H1 (cell line): Measurements from ENCODE around the gene MPPE1. TPM values are rescaled to one million over a fixed set of nuclear protein-coding genes. Genes with fewer than 3 reads are reported as not detected.

ENCODE experiments used
- CTCF ChIA-PET: fragments of 300-600 bp; sonication (Branson Sonifier 250); formaldehyde crosslinking; loops from one replicate; lab custom pipeline; 2021; ENCODE audit not compliant: partially characterized antibody; lab: Charles Lee
- POLR2A ChIA-PET: fragments of 300-600 bp; sonication (Branson Sonifier 250); formaldehyde crosslinking; loops from one replicate; lab custom pipeline; 2021; ENCODE audit warnings: inconsistent platforms; ENCODE audit not compliant: partially characterized antibody; lab: Charles Lee
- DNase-seq, 2 experiments: peaks; one replicate each; pipeline versions ENCODE4 v3.0.0 to v3.0.0-alpha.2; 2010 to 2022; ENCODE audit warnings: low spot score in 2 of 2, low read depth in 1 of 2, mixed read lengths in 1 of 2
- FAIRE-seq: peaks from 2 replicates; lab custom pipeline; 2011; peaks lifted over from hg19 to GRCh38; lab: Jason Lieb, UNC
- H2AFZ ChIP-seq: 2 replicates; pipeline ENCODE4 v1.8.1; 2012; ENCODE audit warnings: low read length, inconsistent platforms
- H2AK5ac ChIP-seq: 2 replicates; pipeline ENCODE4 v1.6.1; 2013; ENCODE audit warnings: low read depth, low read length
- H2BK120ac ChIP-seq: replicated peaks from 2 replicates; pipeline ENCODE3; 2013; ENCODE audit warnings: low read depth, low read length, inconsistent platforms
- H2BK12ac ChIP-seq: 2 replicates; pipeline ENCODE4 v1.6.1; 2013; ENCODE audit warnings: low read depth, low read length
- H2BK15ac ChIP-seq: 2 replicates; pipeline ENCODE4 v1.6.1; 2013; ENCODE audit warnings: low read length
- H2BK20ac ChIP-seq: 2 replicates; pipeline ENCODE4 v1.6.1; 2013; ENCODE audit warnings: low read length
- H2BK5ac ChIP-seq: 2 replicates; pipeline ENCODE4 v1.6.1; 2013; ENCODE audit warnings: low read depth, low read length
- H3K14ac ChIP-seq: 2 replicates; pipeline ENCODE4 v1.6.1; 2013; ENCODE audit warnings: inconsistent platforms; ENCODE audit not compliant: insufficient read length
- H3K18ac ChIP-seq: 2 replicates; pipeline ENCODE4 v1.6.1; 2013; ENCODE audit warnings: low read length; ENCODE audit errors: extremely low read depth
- H3K23ac ChIP-seq: 2 replicates; pipeline ENCODE4 v1.6.1; 2013; ENCODE audit warnings: inconsistent platforms; ENCODE audit not compliant: insufficient read length
- H3K23me2 ChIP-seq: 2 replicates; pipeline ENCODE4 v1.6.1; 2013; ENCODE audit warnings: low read depth, low read length
- H3K27ac ChIP-seq: 2 replicates; pipeline ENCODE4 v1.6.1; 2011; ENCODE audit warnings: low read depth, low read length, inconsistent platforms
- H3K27me3 ChIP-seq, 4 experiments: replicated peaks in 1 of 4; 1 replicate in 1 of 4; 2 replicates in 3 of 4; pipeline versions ENCODE4 v1.6.1 to v1.8.1; 2011 to 2013; ENCODE audit warnings: low read length in 3 of 4, mild to moderate bottlenecking in 3 of 4, inconsistent platforms in 2 of 4, mixed read lengths in 2 of 4, moderate library complexity in 1 of 4; ENCODE audit not compliant: control insufficient read depth in 3 of 4, insufficient read depth in 3 of 4; ENCODE audit errors: extremely low read depth in 1 of 4
- H3K36me3 ChIP-seq, 4 experiments: 2 replicates each; pipeline versions ENCODE4 v1.6.1 to v1.8.1; 2011 to 2013; ENCODE audit warnings: mild to moderate bottlenecking in 4 of 4, low read length in 3 of 4, moderate library complexity in 2 of 4, control low read depth in 1 of 4, inconsistent platforms in 1 of 4; ENCODE audit not compliant: insufficient read depth in 4 of 4, control insufficient read depth in 2 of 4
- H3K4ac ChIP-seq: replicated peaks from 2 replicates; pipeline ENCODE3; 2013; ENCODE audit warnings: low read length, low read depth, mixed read lengths, inconsistent platforms; ENCODE audit not compliant: insufficient read length
- H3K4me1 ChIP-seq, 4 experiments: replicated peaks in 1 of 4; 1 replicate in 1 of 4; 2 replicates in 3 of 4; pipeline versions ENCODE4 v1.6.1 to v1.8.1; 2011 to 2013; ENCODE audit warnings: low read length in 3 of 4, inconsistent platforms in 2 of 4, mixed read lengths in 1 of 4; ENCODE audit not compliant: insufficient read depth in 4 of 4, control insufficient read depth in 3 of 4
- H3K4me2 ChIP-seq, 2 experiments: 2 replicates each; pipeline versions ENCODE4 v1.6.1 to v1.8.1; 2011 to 2013; ENCODE audit warnings: low read depth in 2 of 2, low read length in 2 of 2, control low read depth in 1 of 2, inconsistent platforms in 1 of 2, mild to moderate bottlenecking in 1 of 2; ENCODE audit not compliant: insufficient read depth in 1 of 2
- H3K4me3 ChIP-seq, 4 experiments: fragments of 200-600, 300-600 bp in 1 of 4; sonication (generic), shearing (Covaris generic), sonication (Bioruptor Twin) in 1 of 4; 2 replicates each; pipeline versions ENCODE4 v1.5.1 to v1.8.1; 2011 to 2016; ENCODE audit warnings: low read length in 4 of 4, low read depth in 3 of 4, control low read depth in 2 of 4, inconsistent platforms in 2 of 4, mild to moderate bottlenecking in 2 of 4, mixed read lengths in 1 of 4, moderate library complexity in 1 of 4; ENCODE audit not compliant: insufficient read depth in 2 of 4; ENCODE audit errors: extremely low read depth in 1 of 4
- H3K56ac ChIP-seq: replicated peaks from 2 replicates; pipeline ENCODE3; 2013; ENCODE audit warnings: low read depth, mild to moderate bottlenecking, mixed read lengths, low read length, inconsistent platforms; ENCODE audit not compliant: insufficient read length
- H3K79me1 ChIP-seq: 2 replicates; pipeline ENCODE4 v1.6.1; 2013; ENCODE audit warnings: low read depth, low read length, control low read depth
- H3K79me2 ChIP-seq, 2 experiments: 2 replicates each; pipeline versions ENCODE4 v1.6.1 to v1.8.1; 2012 to 2013; ENCODE audit warnings: low read length in 2 of 2, mild to moderate bottlenecking in 2 of 2, inconsistent platforms in 1 of 2; ENCODE audit not compliant: insufficient read depth in 2 of 2, control insufficient read depth in 1 of 2
- H3K9ac ChIP-seq, 4 experiments: replicated peaks in 1 of 4; 1 replicate in 1 of 4; 2 replicates in 3 of 4; pipeline versions ENCODE4 v1.6.1 to v1.8.1; 2011 to 2013; ENCODE audit warnings: low read depth in 3 of 4, low read length in 3 of 4, control low read depth in 2 of 4, mild to moderate bottlenecking in 2 of 4, moderate library complexity in 2 of 4, inconsistent platforms in 1 of 4; ENCODE audit errors: extremely low read depth in 1 of 4
- H3K9me3 ChIP-seq, 2 experiments: 2 replicates each; pipeline versions ENCODE4 v1.6.1 to v1.8.1; 2012 to 2013; ENCODE audit warnings: mild to moderate bottlenecking in 2 of 2, moderate library complexity in 2 of 2, control low read depth in 1 of 2, inconsistent platforms in 1 of 2, low read depth in 1 of 2, low read length in 1 of 2, mixed read lengths in 1 of 2; ENCODE audit not compliant: insufficient read depth in 2 of 2
- H4K20me1 ChIP-seq, 2 experiments: replicated peaks in 1 of 2; 2 replicates each; pipeline versions ENCODE3 to v1.8.1; 2011 to 2013; ENCODE audit warnings: inconsistent platforms in 2 of 2, low read length in 2 of 2, mild to moderate bottlenecking in 1 of 2; ENCODE audit not compliant: insufficient read depth in 2 of 2, control insufficient read depth in 1 of 2
- H4K5ac ChIP-seq: 2 replicates; pipeline ENCODE4 v1.6.1; 2013; ENCODE audit warnings: low read length, low read depth, mixed read lengths, inconsistent platforms; ENCODE audit not compliant: insufficient read length
- H4K8ac ChIP-seq: 2 replicates; pipeline ENCODE4 v1.8.0; 2013; ENCODE audit warnings: mild to moderate bottlenecking, moderate library complexity, low read length, inconsistent platforms; ENCODE audit not compliant: insufficient read depth; ENCODE audit errors: extremely low read depth
- H4K91ac ChIP-seq: replicated peaks from 2 replicates; pipeline ENCODE3; 2013; ENCODE audit warnings: low read length, mixed read lengths, inconsistent platforms; ENCODE audit not compliant: insufficient read length
- BCL11A ChIP-seq, 2 experiments: IDR thresholded peaks; one replicate each; pipeline ENCODE4 v1.6.1; 2011; ENCODE audit warnings: low read depth in 2 of 2, low read length in 2 of 2, mild to moderate bottlenecking in 2 of 2
- CBX5 ChIP-seq: fragments of 300-800, 300-1000 bp; sonication (generic); IDR thresholded peaks from 2 replicates; pipeline ENCODE4 v1.7.1; 2016; ENCODE audit warnings: antibody characterized with exemption, low read length, low read depth
- CBX8 ChIP-seq: fragments of 300-800, 300-1000 bp; sonication (generic); IDR thresholded peaks from 2 replicates; pipeline ENCODE4 v1.7.1; 2016; ENCODE audit warnings: low read depth, low read length, borderline replicate concordance
- JUN ChIP-seq: IDR thresholded peaks from 2 replicates; pipeline ENCODE4 v1.6.1; 2011; ENCODE audit warnings: low read depth, mild to moderate bottlenecking, improper control_type of control experiment, low read length
- KDM1A ChIP-seq: fragments of 200-600, 300-600 bp; sonication (generic); IDR thresholded peaks from 2 replicates; pipeline ENCODE4 v1.7.1; 2016; ENCODE audit warnings: mild to moderate bottlenecking, low read length, borderline replicate concordance
- KDM5A ChIP-seq: fragments of 200-600 bp; IDR thresholded peaks from 2 replicates; pipeline ENCODE4 v1.7.1; 2012; ENCODE audit warnings: mild to moderate bottlenecking, low read length, inconsistent platforms, mixed read lengths
- NANOG ChIP-seq: IDR thresholded peaks from 2 replicates; pipeline ENCODE4 v1.6.1; 2011; ENCODE audit warnings: low read length, low read depth, mild to moderate bottlenecking, inconsistent platforms; ENCODE audit not compliant: insufficient read depth, poor library complexity, severe bottlenecking
- NRF1 ChIP-seq: IDR thresholded peaks from 2 replicates; pipeline ENCODE4 v1.6.1; 2011; ENCODE audit warnings: mild to moderate bottlenecking, low read depth, low read length, improper control_type of control experiment
- ZNF274 ChIP-seq: IDR thresholded peaks from 2 replicates; pipeline ENCODE4 v1.7.0; 2012; ENCODE audit warnings: low read length, borderline replicate concordance; ENCODE audit errors: extremely low read depth
- WGBS, 2 experiments: shearing (Covaris generic) in 1 of 2; methylation state at CpG; one replicate each; pipeline versions ENCODE4 v1.1.6 to v1.1.7; 2013 to 2015; ENCODE audit warnings: low lambda C conversion rate in 2 of 2, mixed read lengths in 2 of 2, inconsistent platforms in 1 of 2, low coverage in 1 of 2, missing lambda C conversion rate in 1 of 2; ENCODE audit not compliant: insufficient replicate concordance in 2 of 2, insufficient coverage in 1 of 2, insufficient read length in 1 of 2; ENCODE audit errors: extremely low coverage in 1 of 2, missing lambda C conversion rate in 1 of 2; 5-methylcytosine and 5-hydroxymethylcytosine counted together
- polyA plus RNA-seq, 7 experiments: library from polyadenylated mRNA; depleted of rRNA in 3 of 7; stranded (reverse) in 5 of 7; unstranded in 2 of 7; fragments of >200 nt in 5 of 7; fragments of 200-250 nt in 2 of 7; gene quantifications; 1 replicate in 5 of 7; 2 replicates in 1 of 7; 4 replicates in 1 of 7; pipeline versions ENCODE4 v1.2.1 to v1.2.3, GENCODE V29; 2011 to 2013; ENCODE audit warnings: missing spikeins in 2 of 7, mixed read lengths in 2 of 7
- total RNA-seq: library from RNA; stranded (reverse); fragmentation: NEBNext Ultra II Directional; extraction: Animal tissue kit (Norgen Biotek cat#: 25700); gene quantifications from 2 replicates; pipeline ENCODE4 v1.2.1, GENCODE V29; 2021
- TF ChIP-seq, protein P1 (sequence below), 3 experiments: IDR thresholded peaks; 1 replicate in 2 of 3; 2 replicates in 1 of 3; pipeline versions ENCODE4 v1.5.1 to v1.6.1; 2011; ENCODE audit warnings: low read length in 3 of 3, mild to moderate bottlenecking in 3 of 3, inconsistent platforms in 2 of 3, low read depth in 1 of 3, moderate library complexity in 1 of 3; ENCODE audit not compliant: insufficient read depth in 1 of 3; ENCODE audit errors: control extremely low read depth in 1 of 3

The MPPE1 gene
- total and polyA plus RNA-seq, 2 of the 8 experiments (the other 6 are each of a cell fraction or from before 2014, with no cell fraction given): 13.7 to 20.9 TPM

DNA sequence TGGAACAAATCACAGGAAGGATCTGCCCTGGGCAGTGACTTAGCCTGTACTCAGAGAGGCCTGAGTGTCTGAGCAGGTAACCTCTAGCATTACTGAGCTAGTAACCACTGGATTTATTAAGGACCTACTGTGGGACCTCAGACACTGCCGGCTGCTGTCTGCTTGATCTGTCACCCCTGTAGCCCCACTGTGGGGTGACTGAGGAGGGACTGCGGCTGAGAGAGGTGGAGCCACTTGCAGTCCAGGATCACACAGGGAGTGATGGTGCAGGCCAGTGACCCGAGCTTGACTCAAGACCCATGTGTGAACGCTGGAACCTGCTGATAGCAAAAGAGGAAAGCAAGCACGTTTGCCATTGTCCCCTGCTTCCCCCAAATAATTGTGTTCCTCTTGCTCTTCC, 41.4 kb downstream of the MPPE1 start:
- Histone ChIP-seq H2AK5ac (no peak overlapping the region), H4K91ac (peak overlapping the region; percentile 55), H3K23me2 (peaks cover 1% of the 10 kb centered on the region; the same call in 1 of the 2 replicates), H3K14ac (no peak overlapping the region), H3K56ac (no peak overlapping the region), H4K20me1 (no peaks in the 10 kb centered on the region), H3K79me1 (no peaks in the 10 kb centered on the region), H3K79me2 (no peaks in the 10 kb centered on the region), H4K8ac (peak overlapping the region; percentile 62; the same call in 1 of the 2 replicates), H3K27me3 (no peaks in the 10 kb centered on the region), H3K4me1 (peaks cover 0 to 3% (median 0%) of the 10 kb centered on the region in 4 experiments; a peak in 2 of 7 replicates), H2BK12ac (no peak overlapping the region), H2BK5ac (0 out of 2 replicates have a peak overlapping the region, but pooled peaks have one; percentile 7), H3K27ac (no peak overlapping the region), H4K5ac (no peak overlapping the region), H2AFZ (no peak overlapping the region), H3K4me3 (no peak overlapping the region), H3K4ac (peak overlapping the region; percentile 97), H3K18ac (no peak overlapping the region), H2BK15ac (no peak overlapping the region), H3K23ac (no peak overlapping the region), H2BK20ac (0 out of 2 replicates have a peak overlapping the region, but pooled peaks have one; percentile 48), H2BK120ac (no peak overlapping the region), H3K9me3 (no peaks in the 10 kb centered on the region), H3K4me2 (no peak overlapping the region), H3K36me3 (0 out of 8 replicates have a peak, but pooled peaks cover 0 to 2% (median 0%) of the 10 kb centered on the region in 4 experiments), H3K9ac (no peak overlapping the region; a peak in 1 of 7 replicates)
- POLR2A ChIA-PET: no interaction called here
- no peak for DNase-seq
- FAIRE-seq: no peak
- CTCF ChIA-PET: interaction anchor here (1.0 to 1.4 kb wide), 2 partner anchors 134 to 212 kb away, joined by 3 read pairs; no protein-coding TSS in a partner anchor
- TF ChIP-seq NRF1 (no peak), NANOG (no peak), JUN (no peak), ZNF274 (no peak), BCL11A (IDR thresholded peaks at IDR 0.05; ENCODE audit: low read depth in 2 of 2, low read length in 2 of 2) (no peak), KDM5A (no peak), CBX8 (no peak), KDM1A (no peak), CBX5 (no peak)
- TF ChIP-seq, protein P1, sequence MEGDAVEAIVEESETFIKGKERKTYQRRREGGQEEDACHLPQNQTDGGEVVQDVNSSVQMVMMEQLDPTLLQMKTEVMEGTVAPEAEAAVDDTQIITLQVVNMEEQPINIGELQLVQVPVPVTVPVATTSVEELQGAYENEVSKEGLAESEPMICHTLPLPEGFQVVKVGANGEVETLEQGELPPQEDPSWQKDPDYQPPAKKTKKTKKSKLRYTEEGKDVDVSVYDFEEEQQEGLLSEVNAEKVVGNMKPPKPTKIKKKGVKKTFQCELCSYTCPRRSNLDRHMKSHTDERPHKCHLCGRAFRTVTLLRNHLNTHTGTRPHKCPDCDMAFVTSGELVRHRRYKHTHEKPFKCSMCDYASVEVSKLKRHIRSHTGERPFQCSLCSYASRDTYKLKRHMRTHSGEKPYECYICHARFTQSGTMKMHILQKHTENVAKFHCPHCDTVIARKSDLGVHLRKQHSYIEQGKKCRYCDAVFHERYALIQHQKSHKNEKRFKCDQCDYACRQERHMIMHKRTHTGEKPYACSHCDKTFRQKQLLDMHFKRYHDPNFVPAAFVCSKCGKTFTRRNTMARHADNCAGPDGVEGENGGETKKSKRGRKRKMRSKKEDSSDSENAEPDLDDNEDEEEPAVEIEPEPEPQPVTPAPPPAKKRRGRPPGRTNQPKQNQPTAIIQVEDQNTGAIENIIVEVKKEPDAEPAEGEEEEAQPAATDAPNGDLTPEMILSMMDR (IDR thresholded peaks at IDR 0.05; ENCODE audit: control extremely low read depth in 1 of 3, insufficient read depth in 1 of 3, low read depth in 1 of 3, low read length in 3 of 3): no peak
- WGBS, 2 experiments: 85% methylated on average over 5 of the region's 5 CpGs; no CpG with 5 or more reads in 1 of the 2 experiments
